ENCODE results near the gene ADAMTS2. TPM values are rescaled to one million over a fixed set of nuclear protein-coding genes. Genes with fewer than 3 reads are reported as not detected.

Gene ADAMTS2
- total RNA-seq, 1 experiment from 2014 or later: 3.9 TPM

- no peak overlapping the region for H3K4me2 ChIP-seq (ENCODE audit: low read length)
- no peaks in the 10 kb centered on the region for H3K9me2 ChIP-seq (ENCODE audit: insufficient read depth)
- ATAC-seq: no peak
- no peaks in the 10 kb centered on the region for H4K20me1 ChIP-seq (ENCODE audit: insufficient read depth)
- H3K9me3 ChIP-seq (ENCODE audit: control insufficient read depth in 1 of 2, insufficient read depth in 1 of 2, low read depth in 1 of 2, low read length in 2 of 2): no peaks in the 10 kb centered on the region
- no peak overlapping the region for H2AFZ ChIP-seq (ENCODE audit: low read depth, low read length, poor library complexity, severe bottlenecking)
- no peak overlapping the region for H3K27ac ChIP-seq (ENCODE audit: low read depth, low read length)
- RAD21 ChIA-PET (ENCODE audit: low non-redundant PET in 1 of 2, low total read pairs in 2 of 2, uncharacterized antibody in 2 of 2, unreplicated experiment in 2 of 2): no interaction called here
- intact Hi-C loops (cut with micrococcal nuclease): no loop called here
- no peak overlapping the region for H3K4me3 ChIP-seq (replicated peaks in 1 of 2; ENCODE audit: low read depth in 1 of 2, low read length in 2 of 2)
- H3K27me3 ChIP-seq (ENCODE audit: insufficient read depth, low read length): no peaks in the 10 kb centered on the region
- no peaks in the 10 kb centered on the region for H3K79me2 ChIP-seq (ENCODE audit: insufficient read depth, low read length)
- no peak overlapping the region for H3K9ac ChIP-seq (ENCODE audit: low read length)
- no peaks in the 10 kb centered on the region for H3K4me1 ChIP-seq (ENCODE audit: control insufficient read depth in 1 of 2, insufficient read depth in 2 of 2, low read length in 2 of 2)
- no peaks in the 10 kb centered on the region for H3K36me3 ChIP-seq (ENCODE audit: control insufficient read depth in 1 of 2, insufficient read depth in 2 of 2, low read length in 2 of 2)
- CTCF ChIA-PET: no interaction called here
- TF ChIP-seq JUND (IDR thresholded peaks at IDR 0.05) (no peak), ELF1 (IDR thresholded peaks at IDR 0.05; ENCODE audit: borderline replicate concordance, low read depth) (no peak), POLR2A (IDR thresholded peaks at IDR 0.05; ENCODE audit: borderline replicate concordance, extremely low read depth, insufficient read depth, insufficient read length) (no peak), MAX (IDR thresholded peaks at IDR 0.05) (no peak), EZH2 (IDR thresholded peaks at IDR 0.05) (no peak)
- BruUV-seq (replicated peaks): no TSS peak
- POLR2A ChIA-PET: no interaction called here
- no peak for DNase-seq (ENCODE audit: low read depth, low spot score)
Observed at GRCh38 chr5:179137016-179137642, 208.1 kb downstream of the ADAMTS2 start.

- Histone ChIP-seq H4K20me1 (ENCODE audit: insufficient read depth) (no peaks in the 10 kb centered on the region), H3K9me3 (ENCODE audit: control insufficient read depth in 1 of 2, insufficient read depth in 1 of 2, low read depth in 1 of 2, low read length in 2 of 2) (no peaks in the 10 kb centered on the region), H3K4me1 (ENCODE audit: control insufficient read depth in 1 of 2, insufficient read depth in 2 of 2, low read length in 2 of 2) (no peaks in the 10 kb centered on the region), H3K79me2 (ENCODE audit: insufficient read depth, low read length) (no peaks in the 10 kb centered on the region), H3K27me3 (ENCODE audit: insufficient read depth, low read length) (no peaks in the 10 kb centered on the region), H3K9ac (ENCODE audit: low read length) (no peak overlapping the region), H3K4me3 (replicated peaks in 1 of 2; ENCODE audit: low read depth in 1 of 2, low read length in 2 of 2) (no peak overlapping the region), H3K36me3 (ENCODE audit: control insufficient read depth in 1 of 2, insufficient read depth in 2 of 2, low read length in 2 of 2) (no peaks in the 10 kb centered on the region), H3K4me2 (ENCODE audit: low read length) (no peak overlapping the region), H3K27ac (ENCODE audit: low read depth, low read length) (no peak overlapping the region), H2AFZ (ENCODE audit: low read depth, low read length, poor library complexity, severe bottlenecking) (no peak overlapping the region), H3K9me2 (ENCODE audit: insufficient read depth) (no peaks in the 10 kb centered on the region)
- intact Hi-C loops (cut with micrococcal nuclease): no loop called here
- RAD21 ChIA-PET (ENCODE audit: low non-redundant PET in 1 of 2, low total read pairs in 2 of 2, uncharacterized antibody in 2 of 2, unreplicated experiment in 2 of 2): no interaction called here
- BruUV-seq (replicated peaks): no TSS peak
- POLR2A ChIA-PET: no interaction called here
- no peak for TF ChIP-seq EZH2phosphoT487 (IDR thresholded peaks at IDR 0.05; ENCODE audit: borderline replicate concordance)
- ATAC-seq: no peak
- CTCF ChIA-PET: no interaction called here
- no peak for DNase-seq (ENCODE audit: low read depth, low spot score)
Observed at GRCh38 chr5:179135441-179136215, 209.6 kb downstream of the ADAMTS2 start.

Measured in HCT116 (cell line).